GM15510 (cell line): ENCODE results near the gene ZFYVE28.

Source experiments
- POLR2A ChIP-seq: IDR thresholded peaks from 3 replicates; pipeline ENCODE4 v1.6.1; 2011; ENCODE audit warnings: borderline replicate concordance; ENCODE audit not compliant: insufficient read length; ENCODE audit errors: extremely low read depth

The ZFYVE28 gene

DNA sequence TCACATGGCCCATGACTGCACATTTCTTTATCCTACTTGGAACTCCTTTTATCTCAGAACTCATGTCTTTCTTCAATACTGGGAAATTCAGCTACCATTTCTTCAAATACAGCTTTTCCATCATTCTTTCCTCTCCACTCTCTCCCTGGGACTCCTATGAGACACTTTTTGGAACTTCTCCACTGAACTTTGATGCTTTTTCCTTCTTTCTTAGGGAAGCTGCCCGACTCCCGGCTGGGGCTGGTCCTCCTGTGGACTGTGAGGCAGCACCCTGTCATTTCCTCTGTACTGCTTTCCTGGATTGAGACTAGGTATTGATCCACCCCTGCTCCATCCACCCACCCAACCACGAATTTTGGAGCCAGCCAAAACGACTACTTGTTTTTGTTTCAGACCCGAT, 40.0 kb downstream of the ZFYVE28 start:
- TF ChIP-seq POLR2A = no peak

- TF ChIP-seq POLR2A = no peak
Measured at GRCh38 chr4:2377241-2377640, 41.2 kb downstream of the ZFYVE28 start.

DNA sequence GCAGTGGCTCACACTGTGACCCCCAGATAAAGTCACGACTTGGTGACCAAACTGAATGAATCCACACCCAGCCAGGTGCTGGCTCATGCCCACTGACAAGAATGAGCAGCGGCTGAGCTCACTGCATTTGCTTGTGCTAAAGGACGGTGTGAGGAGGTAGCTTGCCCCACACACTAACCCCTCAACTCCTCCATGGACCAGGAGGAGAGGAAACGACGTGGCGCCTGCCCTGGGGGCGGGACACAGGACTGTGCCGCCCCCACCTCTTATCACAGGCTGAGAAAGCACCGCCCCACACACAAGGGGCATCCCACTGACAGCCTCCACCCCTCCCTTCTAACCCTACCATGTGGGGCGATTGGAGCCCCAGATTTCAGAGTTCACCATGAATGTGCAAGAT, 43.0 kb downstream of the ZFYVE28 start:
- TF ChIP-seq POLR2A = no peak

- no peak for TF ChIP-seq POLR2A
Measured at GRCh38 chr4:2373532-2373931, 44.9 kb downstream of the ZFYVE28 start.

DNA sequence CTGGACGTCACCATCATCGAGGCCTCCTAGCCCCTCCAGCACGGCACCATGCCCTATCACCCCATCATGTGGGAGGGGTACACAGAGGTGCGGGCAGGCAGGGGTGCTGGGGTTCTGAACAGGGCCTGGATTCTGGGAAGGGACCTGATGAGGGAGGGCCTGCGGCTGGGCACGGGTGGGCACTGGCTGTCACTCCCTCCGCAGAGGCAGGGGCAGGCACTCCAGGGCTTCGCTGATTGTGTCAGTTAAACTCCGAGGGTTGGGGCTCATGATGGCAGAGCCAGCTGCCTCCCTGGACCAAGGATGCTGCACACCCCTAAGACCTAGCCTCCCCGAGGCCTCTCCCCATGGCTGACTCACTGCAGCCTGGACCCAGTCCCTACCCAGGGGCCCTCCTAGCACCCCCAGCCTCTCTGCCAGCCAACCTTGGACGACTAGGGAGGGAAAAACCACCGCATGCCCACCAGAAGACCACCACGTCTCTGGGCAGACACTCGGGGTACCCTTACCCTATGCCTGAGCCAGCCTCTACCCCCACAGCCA, 45.9 kb downstream of the ZFYVE28 start:
- TF ChIP-seq POLR2A = no peak

- no peak for TF ChIP-seq POLR2A
Measured at GRCh38 chr4:2371765-2372487, 46.5 kb downstream of the ZFYVE28 start.

DNA sequence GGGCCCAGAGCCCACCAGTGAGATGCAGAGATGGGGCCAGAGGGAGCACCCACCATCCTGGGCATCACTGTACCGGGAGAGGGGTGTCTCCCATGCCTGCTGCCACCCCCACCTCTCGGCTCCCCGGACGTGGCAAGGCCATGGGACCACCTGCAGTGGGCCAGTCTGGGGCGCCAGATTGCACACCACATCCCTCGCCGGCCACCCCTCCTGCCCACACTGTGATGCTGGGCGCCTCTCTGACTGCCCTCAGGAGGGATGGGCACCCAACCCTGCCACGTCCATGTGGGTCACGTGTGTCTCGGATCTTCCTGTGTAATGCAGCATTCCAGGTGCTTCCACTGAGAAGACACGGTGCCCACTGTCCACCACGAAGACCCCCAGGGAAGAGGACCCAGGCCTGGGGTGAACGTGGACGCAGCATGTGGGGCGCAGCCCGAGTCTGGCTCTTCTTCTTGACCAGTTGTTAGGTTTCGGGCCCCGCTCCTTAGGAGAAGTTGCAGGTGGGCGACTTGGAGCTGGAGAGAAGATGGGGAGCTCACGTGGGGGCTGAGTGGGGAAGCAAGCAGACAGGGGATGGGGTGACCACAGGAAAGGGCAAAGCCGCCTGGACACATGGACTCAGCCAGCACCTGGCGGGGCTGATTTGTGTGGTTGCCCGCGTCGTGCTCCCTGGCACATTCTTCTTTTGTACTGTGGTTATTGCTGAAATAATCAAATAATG, 47.7 kb downstream of the ZFYVE28 start:
- no peak for TF ChIP-seq POLR2A

DNA sequence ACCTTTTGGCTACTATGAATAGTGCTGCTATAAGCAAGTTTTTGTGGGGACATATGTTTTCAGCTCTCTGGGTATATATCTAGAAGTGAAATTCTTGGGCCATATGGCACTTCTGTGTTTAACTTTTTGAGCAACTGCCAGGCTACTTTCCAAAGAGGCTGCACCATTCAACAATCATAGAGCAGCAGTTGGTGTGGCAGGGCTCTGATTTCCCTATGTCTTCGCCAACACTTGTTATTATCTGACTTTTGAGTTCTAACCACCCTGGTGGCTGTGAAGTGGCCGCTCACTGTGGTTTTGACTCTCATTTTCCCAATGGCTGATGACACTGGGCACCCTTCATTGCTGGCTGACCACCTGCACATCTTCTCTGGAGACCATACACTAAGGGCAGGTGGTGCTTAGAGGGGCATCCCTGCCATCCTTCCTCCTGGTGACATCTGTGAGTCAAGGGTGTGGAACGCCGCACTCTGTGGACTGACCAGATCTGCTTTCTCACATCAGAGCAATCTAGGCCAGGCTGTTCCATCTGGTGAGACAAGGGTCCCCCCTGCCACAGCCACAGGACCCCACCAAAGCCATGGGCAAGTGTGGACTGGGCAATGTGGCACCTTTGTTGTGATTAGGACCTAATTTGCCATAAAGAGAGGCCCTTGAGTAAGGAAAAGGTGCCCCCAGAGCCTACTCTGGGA, 49.6 kb downstream of the ZFYVE28 start:
- TF ChIP-seq POLR2A = no peak

DNA sequence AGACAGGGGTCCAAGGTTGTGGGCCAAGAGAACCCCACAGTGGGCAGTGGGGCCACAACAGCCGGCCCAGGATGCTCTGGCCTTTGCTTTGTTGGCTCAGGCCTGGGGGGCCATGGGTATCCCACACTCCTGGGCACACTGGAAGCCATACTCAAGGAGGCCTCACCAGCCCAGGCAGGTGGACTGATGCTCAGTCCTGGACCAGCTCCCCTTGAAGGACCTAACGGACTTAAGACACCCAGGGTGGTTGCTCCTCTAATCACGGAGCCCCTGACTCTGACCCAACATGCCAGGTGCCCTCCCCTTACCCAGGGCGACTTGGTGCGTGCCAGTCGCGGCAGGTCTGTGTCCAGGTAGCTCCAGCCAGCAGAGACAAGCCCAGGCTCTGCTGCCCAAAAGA, 50.8 kb downstream of the ZFYVE28 start:
- no peak for TF ChIP-seq POLR2A

DNA sequence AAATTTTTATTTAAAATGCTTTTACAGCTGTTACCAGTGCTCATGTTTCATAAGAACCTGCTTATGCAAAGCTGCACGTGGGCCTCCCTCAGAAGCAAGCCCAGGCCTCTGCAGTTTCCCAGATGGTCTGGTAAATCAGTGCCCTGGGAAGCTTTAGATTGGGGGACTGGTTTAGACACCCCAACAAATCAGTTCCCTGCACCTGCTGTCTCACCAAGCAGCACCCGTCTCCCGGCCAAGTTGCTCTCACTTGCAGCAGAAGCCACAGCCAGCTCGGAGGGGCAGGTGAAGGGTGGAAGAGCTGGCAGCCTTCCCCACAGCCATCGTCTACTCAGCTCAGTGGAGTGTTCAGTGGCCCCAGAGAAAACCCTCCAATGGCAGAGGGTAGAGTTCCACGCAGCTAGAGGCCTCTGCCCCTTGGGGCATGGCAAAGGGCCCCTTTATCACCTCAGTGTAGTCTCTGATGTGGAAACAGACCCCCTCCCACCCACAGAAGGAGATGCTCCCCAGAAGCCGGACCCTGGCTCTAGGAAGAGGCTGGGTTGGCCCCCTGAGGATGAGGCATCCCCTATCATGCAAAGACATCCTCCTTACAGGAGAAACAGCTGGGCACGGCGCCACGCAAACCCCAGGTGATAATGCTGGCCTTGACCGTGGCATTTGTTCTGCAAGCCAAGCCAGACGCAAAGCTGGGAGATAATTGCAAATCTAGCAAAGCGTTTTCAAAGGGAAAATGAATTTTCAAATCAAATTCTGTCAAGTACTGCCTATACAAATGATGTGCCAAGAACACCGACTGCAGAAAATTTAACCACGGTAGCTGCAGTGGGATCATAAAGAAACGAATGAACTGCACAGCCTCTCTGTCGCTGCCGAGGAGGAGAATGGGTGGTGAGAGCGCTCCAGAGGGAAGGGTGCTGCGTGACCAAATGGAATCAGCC, 51.9 kb downstream of the ZFYVE28 start:
- no peak for TF ChIP-seq POLR2A

DNA sequence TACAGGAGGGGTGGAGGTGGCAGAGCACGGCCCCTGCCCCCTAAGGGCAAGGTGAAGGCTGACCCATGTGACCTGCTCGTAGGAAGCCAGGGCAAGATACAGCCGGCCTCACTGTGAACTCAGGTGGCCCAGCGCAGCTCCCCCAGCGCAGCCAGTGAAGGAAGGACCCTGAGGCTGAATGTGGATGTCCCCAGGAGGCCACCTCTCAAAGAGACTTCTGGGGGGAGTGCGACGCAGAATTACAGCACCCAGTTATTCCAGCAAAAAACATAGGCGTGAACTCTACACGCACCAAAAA, 52.6 kb downstream of the ZFYVE28 start:
- no peak for TF ChIP-seq POLR2A

GRCh38 chr4:2365054-2365912, 53.2 kb downstream of the ZFYVE28 start:
- TF ChIP-seq POLR2A = no peak

DNA sequence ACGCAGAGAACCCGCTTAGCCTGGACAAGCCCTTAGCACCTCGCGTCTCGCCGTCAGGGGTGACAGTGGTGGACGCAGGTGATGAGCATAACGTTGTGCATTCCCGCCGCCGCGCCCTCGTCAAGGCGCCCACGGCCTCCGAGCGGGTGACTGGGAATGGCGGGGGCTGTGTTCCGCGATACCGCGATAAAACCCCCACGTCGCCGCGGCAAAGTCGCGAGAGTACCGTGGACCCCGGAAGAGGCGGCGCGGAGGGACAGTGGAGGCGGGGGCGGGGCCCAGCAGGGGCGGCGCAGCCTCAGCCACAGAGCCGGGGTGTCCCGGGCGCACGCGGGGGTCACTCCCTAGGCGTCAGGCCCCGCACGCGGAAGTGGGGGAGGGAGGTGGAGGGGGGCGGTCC, 53.8 kb downstream of the ZFYVE28 start:
- TF ChIP-seq POLR2A = peak; percentile 37
